Measurements from ENCODE around the gene KIAA1755. TPM values are rescaled to one million over a fixed set of nuclear protein-coding genes. Genes with fewer than 3 reads are reported as not detected.
A peak's percentile ranks its signal among the peaks of the same experiment; 100 is the strongest.

KIAA1755 gene
- total and polyA plus RNA-seq, 8 donors = 1.2 to 9.4 (median 3.1) TPM; not detected in 1

DNA sequence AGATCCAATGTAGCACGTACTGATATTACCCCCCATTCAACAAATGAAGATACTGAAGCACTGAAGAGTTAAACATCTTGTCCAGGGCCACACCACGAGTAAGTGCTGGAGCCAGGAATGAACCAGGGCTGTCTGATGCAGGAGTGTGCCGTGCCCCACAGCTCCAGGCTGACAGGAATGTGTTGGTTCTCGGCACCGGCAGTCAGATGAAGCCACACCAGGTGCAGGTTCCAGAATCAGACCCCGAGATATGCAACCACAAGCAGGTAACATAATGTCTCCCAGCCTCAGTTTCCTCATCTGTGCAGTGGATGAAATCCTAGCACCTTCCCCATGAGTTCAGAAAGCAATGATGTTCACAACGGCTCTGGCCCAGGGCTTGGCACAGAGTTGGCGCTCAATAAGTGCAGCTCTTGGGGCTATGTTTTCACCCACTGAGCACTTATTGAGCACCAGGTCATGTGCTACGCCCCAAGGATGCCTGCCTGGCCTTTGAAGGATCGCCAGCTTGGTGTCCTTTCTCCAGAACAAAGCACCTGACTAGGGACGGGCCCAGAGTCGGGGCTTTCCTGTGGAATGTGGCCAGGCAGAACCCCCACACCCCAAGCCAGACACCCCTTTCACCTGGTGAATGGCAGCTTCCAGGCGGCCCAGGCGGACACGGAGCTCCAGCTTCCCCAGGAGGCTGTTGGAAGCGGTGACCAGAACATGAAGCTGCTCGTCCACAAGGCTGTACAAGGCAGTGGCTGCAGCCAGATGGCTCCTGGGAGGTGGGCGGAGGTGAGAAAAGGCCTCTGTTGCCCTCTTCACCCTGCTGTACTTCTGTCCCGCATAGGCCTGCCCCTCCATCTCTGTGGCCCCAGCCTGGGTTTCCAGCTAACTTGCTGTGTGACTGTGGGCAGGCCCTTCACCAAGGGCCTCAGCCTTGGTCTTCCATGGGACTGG lies 41.3 kb downstream of the KIAA1755 start:
- no peaks in the 10 kb centered on the region for H3K27me3 ChIP-seq
- intact Hi-C loops (cut with DNase I; ENCODE audit: low total_unique reads) = no loop called here
- no peak overlapping the region for H3K27ac ChIP-seq
- H3K4me1 ChIP-seq = peaks cover 0 to 19% (median 13%) of the 10 kb centered on the region in 4 donors
- no peaks in the 10 kb centered on the region for H3K9me3 ChIP-seq
- TF ChIP-seq POLR2AphosphoS5 (IDR thresholded peaks at IDR 0.05) (no peak), POLR2A (IDR thresholded peaks at IDR 0.05) (no peak), EP300 (IDR thresholded peaks at IDR 0.05) (no peak)
- TF ChIP-seq, protein P1, sequence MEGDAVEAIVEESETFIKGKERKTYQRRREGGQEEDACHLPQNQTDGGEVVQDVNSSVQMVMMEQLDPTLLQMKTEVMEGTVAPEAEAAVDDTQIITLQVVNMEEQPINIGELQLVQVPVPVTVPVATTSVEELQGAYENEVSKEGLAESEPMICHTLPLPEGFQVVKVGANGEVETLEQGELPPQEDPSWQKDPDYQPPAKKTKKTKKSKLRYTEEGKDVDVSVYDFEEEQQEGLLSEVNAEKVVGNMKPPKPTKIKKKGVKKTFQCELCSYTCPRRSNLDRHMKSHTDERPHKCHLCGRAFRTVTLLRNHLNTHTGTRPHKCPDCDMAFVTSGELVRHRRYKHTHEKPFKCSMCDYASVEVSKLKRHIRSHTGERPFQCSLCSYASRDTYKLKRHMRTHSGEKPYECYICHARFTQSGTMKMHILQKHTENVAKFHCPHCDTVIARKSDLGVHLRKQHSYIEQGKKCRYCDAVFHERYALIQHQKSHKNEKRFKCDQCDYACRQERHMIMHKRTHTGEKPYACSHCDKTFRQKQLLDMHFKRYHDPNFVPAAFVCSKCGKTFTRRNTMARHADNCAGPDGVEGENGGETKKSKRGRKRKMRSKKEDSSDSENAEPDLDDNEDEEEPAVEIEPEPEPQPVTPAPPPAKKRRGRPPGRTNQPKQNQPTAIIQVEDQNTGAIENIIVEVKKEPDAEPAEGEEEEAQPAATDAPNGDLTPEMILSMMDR (IDR thresholded peaks at IDR 0.05) = no peak
- H3K4me3 ChIP-seq = no peak overlapping the region
- DNase-seq = no peak
- H3K36me3 ChIP-seq = peaks cover 0 to 4% (median 2%) of the 10 kb centered on the region in 4 donors
- 81 to 86% (median 82%) methylated on average over 13 to 19 of the region's 19 CpGs for WGBS, 5 donors

DNA sequence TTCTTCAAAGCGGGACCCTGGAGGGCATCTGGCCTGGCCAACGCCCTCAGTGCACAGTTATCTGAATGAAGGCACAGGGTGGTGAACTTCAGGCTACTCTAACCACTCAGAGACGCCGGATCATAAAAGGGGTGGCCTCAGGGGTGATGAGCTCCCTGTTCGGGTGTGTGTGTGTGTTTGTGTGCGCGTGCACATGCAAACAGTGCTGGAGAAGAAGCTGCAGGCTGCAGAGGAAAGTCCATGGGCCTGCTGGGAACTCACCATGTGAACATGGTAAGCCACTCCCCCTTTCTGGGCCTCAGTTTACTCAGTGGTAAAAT lies 42.0 kb downstream of the KIAA1755 start:
- Histone ChIP-seq H3K36me3 (peaks cover 0 to 4% (median 2%) of the 10 kb centered on the region in 4 donors), H3K9me3 (no peaks in the 10 kb centered on the region), H3K27me3 (no peaks in the 10 kb centered on the region), H3K4me3 (no peak overlapping the region), H3K27ac (peak overlapping the region in 2 of 5 donors; percentile 64 to 70), H3K4me1 (peaks cover 0 to 19% (median 13%) of the 10 kb centered on the region in 4 donors)
- TF ChIP-seq POLR2AphosphoS5 (IDR thresholded peaks at IDR 0.05) (no peak), EP300 (IDR thresholded peaks at IDR 0.05) (no peak), POLR2A (IDR thresholded peaks at IDR 0.05) (no peak)
- TF ChIP-seq, protein P1 (IDR thresholded peaks at IDR 0.05) = no peak
- no peak for DNase-seq
- whole genome bisulfite sequencing, 5 donors = 68 to 89% (median 78%) methylated on average over 5 to 7 of the region's 7 CpGs
- intact Hi-C loops (cut with DNase I; ENCODE audit: low total_unique reads) = no loop called here

DNA sequence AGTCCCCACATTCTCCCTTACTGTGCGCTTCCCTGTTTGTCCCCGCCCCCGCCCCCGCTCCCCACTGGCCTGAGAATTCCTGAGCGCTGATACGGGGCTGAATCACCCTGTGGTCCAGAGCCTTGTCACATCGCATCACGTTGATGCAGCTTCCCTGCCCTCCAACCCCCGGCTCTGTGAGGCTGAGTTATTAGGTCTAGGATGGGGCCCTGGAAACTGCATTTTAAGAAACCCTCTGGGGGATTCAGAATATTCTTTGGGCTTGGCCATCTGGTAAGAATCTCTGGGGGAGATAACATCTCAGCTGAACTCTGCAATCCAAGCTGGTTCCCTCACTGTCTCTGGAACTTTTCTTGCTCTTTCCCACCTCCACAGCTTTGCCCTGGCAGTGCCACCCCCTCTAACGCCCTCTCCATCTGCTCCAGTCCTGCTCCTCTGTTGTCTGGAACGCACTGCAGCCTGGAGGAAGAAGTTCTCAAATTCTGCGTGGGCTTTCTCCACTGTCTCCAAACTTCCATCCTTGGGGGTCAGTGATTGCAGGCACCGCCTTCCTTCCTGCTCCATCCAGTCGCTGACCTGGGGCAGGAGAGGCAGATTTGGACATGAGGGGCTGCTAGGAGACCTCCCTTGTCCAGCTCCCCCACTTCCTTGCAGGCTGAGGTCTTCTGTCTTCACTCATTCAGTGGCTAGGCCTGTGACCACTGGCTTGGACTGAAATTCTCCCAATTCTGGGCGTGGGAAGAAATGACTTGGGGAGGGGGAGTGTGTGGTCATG lies 42.6 kb downstream of the KIAA1755 start:
- 42 to 54% (median 47%) methylated on average over 14 to 15 of the region's 15 CpGs for WGBS, 5 donors
- H3K36me3 ChIP-seq = peaks cover 0 to 4% (median 2%) of the 10 kb centered on the region in 4 donors
- intact Hi-C loops (cut with DNase I; ENCODE audit: low total_unique reads) = no loop called here
- H3K27me3 ChIP-seq = no peaks in the 10 kb centered on the region
- H3K4me1 ChIP-seq = peaks cover 0 to 19% (median 13%) of the 10 kb centered on the region in 4 donors
- TF ChIP-seq EP300 (IDR thresholded peaks at IDR 0.05) (no peak), POLR2AphosphoS5 (IDR thresholded peaks at IDR 0.05) (no peak), POLR2A (IDR thresholded peaks at IDR 0.05) (no peak)
- TF ChIP-seq, protein P1 (IDR thresholded peaks at IDR 0.05) = no peak
- H3K9me3 ChIP-seq = no peaks in the 10 kb centered on the region
- H3K27ac ChIP-seq = peak overlapping the region in 3 of 5 donors; percentile 58 to 70 (median 64)
- no peak overlapping the region for H3K4me3 ChIP-seq
- peak in 1 of 2 donors; percentile 51 for DNase-seq
